ENCODE data around the gene CD244.

The CD244 gene

GRCh38 chr1:160891474-160891873 is 28.8 kb upstream of the CD244 start:
- TF ChIP-seq, protein P1, sequence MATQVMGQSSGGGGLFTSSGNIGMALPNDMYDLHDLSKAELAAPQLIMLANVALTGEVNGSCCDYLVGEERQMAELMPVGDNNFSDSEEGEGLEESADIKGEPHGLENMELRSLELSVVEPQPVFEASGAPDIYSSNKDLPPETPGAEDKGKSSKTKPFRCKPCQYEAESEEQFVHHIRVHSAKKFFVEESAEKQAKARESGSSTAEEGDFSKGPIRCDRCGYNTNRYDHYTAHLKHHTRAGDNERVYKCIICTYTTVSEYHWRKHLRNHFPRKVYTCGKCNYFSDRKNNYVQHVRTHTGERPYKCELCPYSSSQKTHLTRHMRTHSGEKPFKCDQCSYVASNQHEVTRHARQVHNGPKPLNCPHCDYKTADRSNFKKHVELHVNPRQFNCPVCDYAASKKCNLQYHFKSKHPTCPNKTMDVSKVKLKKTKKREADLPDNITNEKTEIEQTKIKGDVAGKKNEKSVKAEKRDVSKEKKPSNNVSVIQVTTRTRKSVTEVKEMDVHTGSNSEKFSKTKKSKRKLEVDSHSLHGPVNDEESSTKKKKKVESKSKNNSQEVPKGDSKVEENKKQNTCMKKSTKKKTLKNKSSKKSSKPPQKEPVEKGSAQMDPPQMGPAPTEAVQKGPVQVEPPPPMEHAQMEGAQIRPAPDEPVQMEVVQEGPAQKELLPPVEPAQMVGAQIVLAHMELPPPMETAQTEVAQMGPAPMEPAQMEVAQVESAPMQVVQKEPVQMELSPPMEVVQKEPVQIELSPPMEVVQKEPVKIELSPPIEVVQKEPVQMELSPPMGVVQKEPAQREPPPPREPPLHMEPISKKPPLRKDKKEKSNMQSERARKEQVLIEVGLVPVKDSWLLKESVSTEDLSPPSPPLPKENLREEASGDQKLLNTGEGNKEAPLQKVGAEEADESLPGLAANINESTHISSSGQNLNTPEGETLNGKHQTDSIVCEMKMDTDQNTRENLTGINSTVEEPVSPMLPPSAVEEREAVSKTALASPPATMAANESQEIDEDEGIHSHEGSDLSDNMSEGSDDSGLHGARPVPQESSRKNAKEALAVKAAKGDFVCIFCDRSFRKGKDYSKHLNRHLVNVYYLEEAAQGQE (IDR thresholded peaks at IDR 0.05; ENCODE audit: low read depth), result no peak
- TF ChIP-seq, protein P2, sequence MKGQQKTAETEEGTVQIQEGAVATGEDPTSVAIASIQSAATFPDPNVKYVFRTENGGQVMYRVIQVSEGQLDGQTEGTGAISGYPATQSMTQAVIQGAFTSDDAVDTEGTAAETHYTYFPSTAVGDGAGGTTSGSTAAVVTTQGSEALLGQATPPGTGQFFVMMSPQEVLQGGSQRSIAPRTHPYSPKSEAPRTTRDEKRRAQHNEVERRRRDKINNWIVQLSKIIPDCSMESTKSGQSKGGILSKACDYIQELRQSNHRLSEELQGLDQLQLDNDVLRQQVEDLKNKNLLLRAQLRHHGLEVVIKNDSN (IDR thresholded peaks at IDR 0.05), result no peak
- TF ChIP-seq TCF12 (IDR thresholded peaks at IDR 0.05; ENCODE audit: low read depth), result no peak
- TF ChIP-seq ZBTB7A (IDR thresholded peaks at IDR 0.05; ENCODE audit: low read depth), result no peak
- TF ChIP-seq, protein P3, sequence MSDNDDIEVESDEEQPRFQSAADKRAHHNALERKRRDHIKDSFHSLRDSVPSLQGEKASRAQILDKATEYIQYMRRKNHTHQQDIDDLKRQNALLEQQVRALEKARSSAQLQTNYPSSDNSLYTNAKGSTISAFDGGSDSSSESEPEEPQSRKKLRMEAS (IDR thresholded peaks at IDR 0.05), result no peak
- no peak for TF ChIP-seq FOXM1 (IDR thresholded peaks at IDR 0.05; ENCODE audit: borderline replicate concordance, low read depth)
- no peak for TF ChIP-seq EP300 (IDR thresholded peaks at IDR 0.05; ENCODE audit: borderline replicate concordance)
- no peak for TF ChIP-seq CREB1 (IDR thresholded peaks at IDR 0.05; ENCODE audit: low read depth)
- no peak for TF ChIP-seq YY1 (IDR thresholded peaks at IDR 0.05; ENCODE audit: low read depth)
- TF ChIP-seq RAD21 (IDR thresholded peaks at IDR 0.05; ENCODE audit: low read depth), result no peak

DNA sequence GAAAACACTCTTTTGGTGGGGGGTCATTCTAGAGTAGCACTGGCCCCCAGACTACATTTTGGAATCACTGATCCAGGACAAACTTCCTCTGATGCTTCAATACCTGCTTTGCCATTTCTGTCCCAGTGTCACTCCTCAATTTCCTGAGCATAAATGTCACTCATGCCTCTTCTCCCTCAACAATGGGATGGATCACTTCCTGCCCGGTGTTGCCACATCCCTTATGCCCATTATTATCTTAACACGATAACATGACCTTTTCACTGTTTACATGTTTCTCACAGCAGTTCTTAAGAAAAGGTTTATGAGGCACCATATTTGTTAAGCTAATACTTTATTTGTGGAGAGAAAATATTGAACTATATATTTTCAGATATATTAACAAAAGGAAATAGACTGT is 26.2 kb upstream of the CD244 start:
- no peak for TF ChIP-seq FOXM1 (IDR thresholded peaks at IDR 0.05; ENCODE audit: borderline replicate concordance, low read depth)
- TF ChIP-seq EP300 (IDR thresholded peaks at IDR 0.05; ENCODE audit: borderline replicate concordance), result no peak
- TF ChIP-seq ZBTB7A (IDR thresholded peaks at IDR 0.05; ENCODE audit: low read depth), result no peak
- no peak for TF ChIP-seq YY1 (IDR thresholded peaks at IDR 0.05; ENCODE audit: low read depth)
- TF ChIP-seq, protein P1 (IDR thresholded peaks at IDR 0.05; ENCODE audit: low read depth), result no peak
- no peak for TF ChIP-seq CREB1 (IDR thresholded peaks at IDR 0.05; ENCODE audit: low read depth)
- no peak for TF ChIP-seq NFIC (IDR thresholded peaks at IDR 0.05)

GRCh38 chr1:160887071-160887470 is 24.4 kb upstream of the CD244 start:
- TF ChIP-seq, protein P1 (IDR thresholded peaks at IDR 0.05; ENCODE audit: low read depth), result no peak
- TF ChIP-seq FOXM1 (IDR thresholded peaks at IDR 0.05; ENCODE audit: borderline replicate concordance, low read depth) (no peak), CREB1 (IDR thresholded peaks at IDR 0.05; ENCODE audit: low read depth) (no peak), TCF12 (IDR thresholded peaks at IDR 0.05; ENCODE audit: low read depth) (no peak), ZBTB7A (IDR thresholded peaks at IDR 0.05; ENCODE audit: low read depth) (no peak)
- TF ChIP-seq, protein P3 (IDR thresholded peaks at IDR 0.05), result no peak

GRCh38 chr1:160885042-160885441 is 22.4 kb upstream of the CD244 start, which contains the start of gene ITLN1:
ITLN1 (minus strand) TSS chr1:160885180; CDS start chr1:160884877, 303 bp downstream.
- TF ChIP-seq, protein P2 (IDR thresholded peaks at IDR 0.05), result no peak
- TF ChIP-seq RAD21 (IDR thresholded peaks at IDR 0.05; ENCODE audit: low read depth) (no peak), CREB1 (IDR thresholded peaks at IDR 0.05; ENCODE audit: low read depth) (no peak), CEBPB (IDR thresholded peaks at IDR 0.05) (no peak), TEAD4 (IDR thresholded peaks at IDR 0.05) (no peak), ZBTB7A (IDR thresholded peaks at IDR 0.05; ENCODE audit: low read depth) (no peak), NFIC (IDR thresholded peaks at IDR 0.05) (no peak), EP300 (IDR thresholded peaks at IDR 0.05; ENCODE audit: borderline replicate concordance) (no peak), EGR1 (IDR thresholded peaks at IDR 0.05) (no peak), FOXM1 (IDR thresholded peaks at IDR 0.05; ENCODE audit: borderline replicate concordance, low read depth) (no peak), YY1 (IDR thresholded peaks at IDR 0.05; ENCODE audit: low read depth) (no peak), TCF12 (IDR thresholded peaks at IDR 0.05; ENCODE audit: low read depth) (no peak), TAF1 (IDR thresholded peaks at IDR 0.05; ENCODE audit: low read depth) (no peak)
- TF ChIP-seq, protein P1 (IDR thresholded peaks at IDR 0.05; ENCODE audit: low read depth), result no peak
- TF ChIP-seq, protein P3 (IDR thresholded peaks at IDR 0.05), result no peak
